HepG2 (cell line): ENCODE data around the gene CDK2. TPM values are rescaled to one million over a fixed set of nuclear protein-coding genes. Genes with fewer than 3 reads are reported as not detected.

Experiments used
- ARNT2 ChIP-seq: sonication (generic); formaldehyde crosslinking; IDR thresholded peaks from 2 replicates; pipeline ENCODE4 v1.8.0; 2022; ENCODE audit warnings: mild to moderate bottlenecking, low read depth, missing genetic modification reagents, moderate library complexity
- BORCS8-MEF2B ChIP-seq: sonication (generic); formaldehyde crosslinking; IDR thresholded peaks from 2 replicates; pipeline ENCODE4 v1.8.0; 2022; ENCODE audit warnings: mild to moderate bottlenecking, missing genetic modification reagents
- CC2D1A ChIP-seq: sonication (generic); formaldehyde crosslinking; IDR thresholded peaks from 2 replicates; pipeline ENCODE4 v1.8.1; 2023; ENCODE audit warnings: mild to moderate bottlenecking, missing genetic modification reagents
- ELF1 ChIP-seq: sonication (generic); formaldehyde crosslinking; IDR thresholded peaks from 2 replicates; pipeline ENCODE4 v1.4.0; 2020; ENCODE audit warnings: missing genetic modification reagents
- FOXC1 ChIP-seq: sonication (generic); formaldehyde crosslinking; IDR thresholded peaks from 2 replicates; pipeline ENCODE4 v1.8.0; 2022; ENCODE audit warnings: mild to moderate bottlenecking, missing genetic modification reagents, borderline replicate concordance
- FOXK1 ChIP-seq: sonication (generic); formaldehyde crosslinking; IDR thresholded peaks from 2 replicates; pipeline ENCODE4 v1.4.0; 2020; ENCODE audit warnings: low read depth, missing genetic modification reagents, borderline replicate concordance
- MIER3 ChIP-seq: IDR thresholded peaks from 2 replicates; pipeline ENCODE4 v1.6.1; 2016; ENCODE audit warnings: missing compliant biosample characterization, borderline replicate concordance
- PAF1 ChIP-seq: IDR thresholded peaks from 2 replicates; pipeline ENCODE4 v1.6.1; 2016; ENCODE audit warnings: missing genetic modification reagents, missing compliant biosample characterization
- RARG ChIP-seq: sonication (generic); formaldehyde crosslinking; IDR thresholded peaks from 2 replicates; pipeline ENCODE4 v1.4.0; 2020; ENCODE audit warnings: low read depth, mild to moderate bottlenecking, missing genetic modification reagents
- SALL2 ChIP-seq: sonication (generic); formaldehyde crosslinking; IDR thresholded peaks from 2 replicates; pipeline ENCODE4 v1.8.1; 2023; ENCODE audit warnings: mild to moderate bottlenecking, missing genetic modification reagents, inconsistent platforms
- SAP130 ChIP-seq: IDR thresholded peaks from 2 replicates; pipeline ENCODE4 v1.6.1; 2016; ENCODE audit warnings: low read depth
- SSRP1 ChIP-seq: IDR thresholded peaks from 2 replicates; pipeline ENCODE4 v1.6.1; 2016; ENCODE audit warnings: control low read depth
- ZC3H13 ChIP-seq: sonication (generic); formaldehyde crosslinking; IDR thresholded peaks from 2 replicates; pipeline ENCODE4 v1.8.1; 2023; ENCODE audit warnings: mild to moderate bottlenecking, missing genetic modification reagents, moderate library complexity
- ZMYM4 ChIP-seq: sonication (generic); formaldehyde crosslinking; IDR thresholded peaks from 2 replicates; pipeline ENCODE4 v1.8.1; 2023; ENCODE audit warnings: mild to moderate bottlenecking, missing genetic modification reagents
- ZNF12 ChIP-seq: sonication (generic); formaldehyde crosslinking; IDR thresholded peaks from 2 replicates; pipeline ENCODE4 v1.5.0; 2020; ENCODE audit warnings: missing genetic modification reagents
- ZNF30 ChIP-seq: sonication (generic); formaldehyde crosslinking; IDR thresholded peaks from 2 replicates; pipeline ENCODE4 v1.5.0; 2020; ENCODE audit warnings: mild to moderate bottlenecking, missing genetic modification reagents
- ZNF337 ChIP-seq: sonication (generic); formaldehyde crosslinking; IDR thresholded peaks from 2 replicates; pipeline ENCODE4 v1.5.1; 2020; ENCODE audit warnings: missing genetic modification reagents, low read depth, mild to moderate bottlenecking, borderline replicate concordance
- ZNF567 ChIP-seq: sonication (generic); formaldehyde crosslinking; IDR thresholded peaks from 2 replicates; pipeline ENCODE4 v1.8.1; 2023; ENCODE audit warnings: mild to moderate bottlenecking, missing genetic modification reagents, borderline replicate concordance
- ZNF788 ChIP-seq: sonication (generic); formaldehyde crosslinking; IDR thresholded peaks from 2 replicates; pipeline ENCODE4 v1.5.0; 2020; ENCODE audit warnings: mild to moderate bottlenecking, missing genetic modification reagents, borderline replicate concordance
- polyA plus RNA-seq, 8 experiments: library from polyadenylated mRNA; depleted of rRNA in 3 of 8; stranded (reverse) in 7 of 8; unstranded in 1 of 8; fragments of >200 nt; fragmentation: Illumina TruSeq in 4 of 8; extraction: Trizol in 4 of 8; gene quantifications; 2 replicates each; pipeline versions ENCODE4 v1.2.1 to v1.2.3, GENCODE V29; 2011 to 2016; ENCODE audit warnings: low read depth in 4 of 8, missing spikeins in 1 of 8, mixed read lengths in 1 of 8; ENCODE audit not compliant: insufficient read depth in 1 of 8
- total RNA-seq, 5 experiments: library from RNA; depleted of rRNA; stranded (reverse); fragments of >200 nt; fragmentation: Illumina TruSeq; extraction: Trizol; gene quantifications; 2 replicates each; pipeline ENCODE4 v1.2.3, GENCODE V29; 2016; ENCODE audit warnings: low read depth in 1 of 5
- TF ChIP-seq, protein P1 (sequence below): sonication (generic); formaldehyde crosslinking; IDR thresholded peaks from 2 replicates; pipeline ENCODE4 v1.9.0; 2022; ENCODE audit warnings: missing genetic modification reagents, mild to moderate bottlenecking, borderline replicate concordance
- TF ChIP-seq, protein P2 (sequence below): sonication (generic); formaldehyde crosslinking; IDR thresholded peaks from 2 replicates; pipeline ENCODE4 v1.5.1; 2020; ENCODE audit warnings: missing genetic modification reagents, mild to moderate bottlenecking, borderline replicate concordance
- TF ChIP-seq, protein P3 (sequence below): IDR thresholded peaks from 2 replicates; pipeline ENCODE4 v1.6.1; 2016; ENCODE audit warnings: low read depth, borderline replicate concordance
- TF ChIP-seq, protein P4 (sequence below): sonication (generic); formaldehyde crosslinking; IDR thresholded peaks from 2 replicates; pipeline ENCODE4 v1.4.0; 2020; ENCODE audit warnings: mild to moderate bottlenecking, missing genetic modification reagents
- TF ChIP-seq, protein P5 (sequence below): IDR thresholded peaks from 2 replicates; pipeline ENCODE4 v1.6.1; 2018; ENCODE audit warnings: missing genetic modification reagents, mild to moderate bottlenecking, missing compliant biosample characterization

Gene CDK2
- total and polyA plus RNA-seq, 2 of the 13 experiments (the other 11 are each of a cell fraction or from before 2014, with no cell fraction given): 47.5 to 52.6 TPM

DNA sequence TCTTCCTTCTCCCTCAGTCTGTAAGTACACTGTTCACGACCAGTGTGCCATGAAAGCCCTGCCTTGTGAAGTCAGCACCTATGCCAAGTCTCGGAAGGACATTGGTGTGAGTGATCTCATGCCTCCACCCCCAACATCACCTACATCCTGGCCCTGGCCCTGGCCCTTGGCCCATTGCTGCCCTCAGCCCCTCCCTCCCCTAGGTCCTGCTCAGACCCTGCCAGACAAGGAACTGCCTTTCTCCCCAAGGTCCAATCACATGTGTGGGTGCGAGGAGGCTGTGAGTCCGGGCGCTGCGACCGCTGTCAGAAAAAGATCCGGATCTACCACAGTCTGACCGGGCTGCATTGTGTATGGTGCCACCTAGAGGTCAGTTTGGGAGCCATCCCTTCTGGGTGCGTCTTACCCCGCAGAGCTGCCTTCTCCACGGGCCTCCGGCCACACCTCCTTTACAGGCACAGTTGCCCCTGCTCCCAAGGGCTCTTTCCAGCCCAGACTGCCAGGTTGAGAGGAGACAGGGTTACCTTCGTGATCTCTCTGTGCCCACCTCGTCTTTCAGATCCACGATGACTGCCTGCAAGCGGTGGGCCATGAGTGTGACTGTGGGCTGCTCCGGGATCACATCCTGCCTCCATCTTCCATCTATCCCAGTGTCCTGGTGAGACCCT is 26.4 kb upstream of the CDK2 start (continued):
- TF ChIP-seq ZNF12 (CRISPR knock-in tag): no peak
- TF ChIP-seq SSRP1 (CRISPR knock-in tag): no peak
- TF ChIP-seq MIER3 (CRISPR knock-in tag): no peak; the same call in 1 of the 2 replicates
- TF ChIP-seq SAP130 (CRISPR knock-in tag): peak; percentile 53
- TF ChIP-seq, protein P1, sequence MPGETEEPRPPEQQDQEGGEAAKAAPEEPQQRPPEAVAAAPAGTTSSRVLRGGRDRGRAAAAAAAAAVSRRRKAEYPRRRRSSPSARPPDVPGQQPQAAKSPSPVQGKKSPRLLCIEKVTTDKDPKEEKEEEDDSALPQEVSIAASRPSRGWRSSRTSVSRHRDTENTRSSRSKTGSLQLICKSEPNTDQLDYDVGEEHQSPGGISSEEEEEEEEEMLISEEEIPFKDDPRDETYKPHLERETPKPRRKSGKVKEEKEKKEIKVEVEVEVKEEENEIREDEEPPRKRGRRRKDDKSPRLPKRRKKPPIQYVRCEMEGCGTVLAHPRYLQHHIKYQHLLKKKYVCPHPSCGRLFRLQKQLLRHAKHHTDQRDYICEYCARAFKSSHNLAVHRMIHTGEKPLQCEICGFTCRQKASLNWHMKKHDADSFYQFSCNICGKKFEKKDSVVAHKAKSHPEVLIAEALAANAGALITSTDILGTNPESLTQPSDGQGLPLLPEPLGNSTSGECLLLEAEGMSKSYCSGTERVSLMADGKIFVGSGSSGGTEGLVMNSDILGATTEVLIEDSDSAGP: peak; percentile 68
- no peak for TF ChIP-seq ARNT2 (CRISPR knock-in tag)
- TF ChIP-seq, protein P2, sequence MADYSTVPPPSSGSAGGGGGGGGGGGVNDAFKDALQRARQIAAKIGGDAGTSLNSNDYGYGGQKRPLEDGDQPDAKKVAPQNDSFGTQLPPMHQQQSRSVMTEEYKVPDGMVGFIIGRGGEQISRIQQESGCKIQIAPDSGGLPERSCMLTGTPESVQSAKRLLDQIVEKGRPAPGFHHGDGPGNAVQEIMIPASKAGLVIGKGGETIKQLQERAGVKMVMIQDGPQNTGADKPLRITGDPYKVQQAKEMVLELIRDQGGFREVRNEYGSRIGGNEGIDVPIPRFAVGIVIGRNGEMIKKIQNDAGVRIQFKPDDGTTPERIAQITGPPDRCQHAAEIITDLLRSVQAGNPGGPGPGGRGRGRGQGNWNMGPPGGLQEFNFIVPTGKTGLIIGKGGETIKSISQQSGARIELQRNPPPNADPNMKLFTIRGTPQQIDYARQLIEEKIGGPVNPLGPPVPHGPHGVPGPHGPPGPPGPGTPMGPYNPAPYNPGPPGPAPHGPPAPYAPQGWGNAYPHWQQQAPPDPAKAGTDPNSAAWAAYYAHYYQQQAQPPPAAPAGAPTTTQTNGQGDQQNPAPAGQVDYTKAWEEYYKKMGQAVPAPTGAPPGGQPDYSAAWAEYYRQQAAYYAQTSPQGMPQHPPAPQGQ (CRISPR knock-in tag): 0 out of 2 replicates have a peak, but pooled peaks have one; percentile 65
- TF ChIP-seq CC2D1A (CRISPR knock-in tag): no peak
- 0 out of 2 replicates have a peak, but pooled peaks have one; percentile 51 for TF ChIP-seq FOXC1 (CRISPR knock-in tag)
- no peak for TF ChIP-seq ZNF567
- no peak for TF ChIP-seq ZNF30
- peak; percentile 12; the same call in 1 of the 2 replicates for TF ChIP-seq BORCS8-MEF2B (CRISPR knock-in tag)
- peak; percentile 52; the same call in 1 of the 2 replicates for TF ChIP-seq ZNF788 (CRISPR knock-in tag)
- TF ChIP-seq, protein P3, sequence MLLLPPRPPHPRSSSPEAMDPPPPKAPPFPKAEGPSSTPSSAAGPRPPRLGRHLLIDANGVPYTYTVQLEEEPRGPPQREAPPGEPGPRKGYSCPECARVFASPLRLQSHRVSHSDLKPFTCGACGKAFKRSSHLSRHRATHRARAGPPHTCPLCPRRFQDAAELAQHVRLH (CRISPR knock-in tag): 0 out of 2 replicates have a peak, but pooled peaks have one; percentile 50
- TF ChIP-seq, protein P4, sequence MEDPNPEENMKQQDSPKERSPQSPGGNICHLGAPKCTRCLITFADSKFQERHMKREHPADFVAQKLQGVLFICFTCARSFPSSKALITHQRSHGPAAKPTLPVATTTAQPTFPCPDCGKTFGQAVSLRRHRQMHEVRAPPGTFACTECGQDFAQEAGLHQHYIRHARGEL (CRISPR knock-in tag): no peak
- peak; percentile 34; the same call in 1 of the 2 replicates for TF ChIP-seq ZMYM4
- no peak for TF ChIP-seq FOXK1 (CRISPR knock-in tag)
- TF ChIP-seq, protein P5, sequence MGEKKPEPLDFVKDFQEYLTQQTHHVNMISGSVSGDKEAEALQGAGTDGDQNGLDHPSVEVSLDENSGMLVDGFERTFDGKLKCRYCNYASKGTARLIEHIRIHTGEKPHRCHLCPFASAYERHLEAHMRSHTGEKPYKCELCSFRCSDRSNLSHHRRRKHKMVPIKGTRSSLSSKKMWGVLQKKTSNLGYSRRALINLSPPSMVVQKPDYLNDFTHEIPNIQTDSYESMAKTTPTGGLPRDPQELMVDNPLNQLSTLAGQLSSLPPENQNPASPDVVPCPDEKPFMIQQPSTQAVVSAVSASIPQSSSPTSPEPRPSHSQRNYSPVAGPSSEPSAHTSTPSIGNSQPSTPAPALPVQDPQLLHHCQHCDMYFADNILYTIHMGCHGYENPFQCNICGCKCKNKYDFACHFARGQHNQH (CRISPR knock-in tag): 0 out of 2 replicates have a peak, but pooled peaks have one; percentile 39
- TF ChIP-seq SALL2: no peak
- TF ChIP-seq ZC3H13 (CRISPR knock-in tag): no peak
- TF ChIP-seq ZNF337 (CRISPR knock-in tag): no peak
- no peak for TF ChIP-seq ELF1 (CRISPR knock-in tag)
- no peak for TF ChIP-seq PAF1 (CRISPR knock-in tag)
- no peak for TF ChIP-seq RARG (CRISPR knock-in tag)
